Esophagus squamous epithelium (tissue), 5 donors: ENCODE data around the gene UNC5C. TPM values are rescaled to one million over a fixed set of nuclear protein-coding genes. Genes with fewer than 3 reads are reported as not detected.

Source experiments
- DNase-seq: peaks from one replicate; lab custom pipeline; 2025; lab: John Stamatoyannopoulos, UW
- H3K27ac ChIP-seq, 4 donors: fragments of 200-600 bp; sonication (generic); one replicate each; pipeline ENCODE4 v1.5.1; 2016 to 2019; ENCODE audit warnings: mild to moderate bottlenecking in 1 of 4
- H3K27me3 ChIP-seq, 4 donors: fragments of 200-600 bp; sonication (generic); 1 replicate in 3 of 4; 2 replicates in 1 of 4; pipeline versions ENCODE4 v1.5.1 to v1.6.0; 2017 to 2021; ENCODE audit warnings: antibody characterized with exemption in 1 of 4
- H3K36me3 ChIP-seq, 3 donors: fragments of 200-600 bp; sonication (generic); one replicate each; pipeline ENCODE4 v1.5.1; 2016 to 2019
- H3K4me1 ChIP-seq, 3 donors: fragments of 200-600 bp; sonication (generic); one replicate each; pipeline ENCODE4 v1.5.1; 2017 to 2019
- H3K4me3 ChIP-seq, 4 donors: fragments of 200-600 bp; sonication (generic); 1 replicate in 3 of 4; 2 replicates in 1 of 4; pipeline ENCODE4 v1.5.1; 2016 to 2019; ENCODE audit warnings: mild to moderate bottlenecking in 2 of 4, moderate library complexity in 1 of 4
- H3K9me3 ChIP-seq, 3 donors: fragments of 200-600 bp; sonication (generic); one replicate each; pipeline ENCODE4 v1.5.1; 2016 to 2019
- POLR2A ChIP-seq, 4 donors: fragments of 450-650 bp; IDR thresholded peaks; one replicate each; pipeline ENCODE4 v1.6.1; 2017; ENCODE audit warnings: antibody characterized with exemption in 4 of 4, mild to moderate bottlenecking in 4 of 4, moderate library complexity in 3 of 4
- WGBS, 2 donors: methylation state at CpG; one replicate each; pipeline ENCODE4 v1.1.5; 2018; 5-methylcytosine and 5-hydroxymethylcytosine counted together
- intact Hi-C: fragments of 100-400 bp; cut with DNase I; formaldehyde crosslinking; loops from one replicate; pipeline ENCODE4 v1.15.0; 2022
- total RNA-seq, 4 donors: library from RNA; depleted of rRNA; stranded (reverse); fragments of >200 nt; gene quantifications; one replicate each; pipeline ENCODE4 v1.1.0, GENCODE V29; 2016
- TF ChIP-seq, protein P1 (sequence below), 6 experiments: fragments of 450-650 bp in 4 of 6; fragments of 200-600 bp in 2 of 6; sonication (generic) in 2 of 6; IDR thresholded peaks; one replicate each; pipeline ENCODE4 v1.5.1; 2016 to 2019; ENCODE audit warnings: antibody characterized with exemption in 6 of 6, mild to moderate bottlenecking in 4 of 6, moderate library complexity in 4 of 6
- donor health status: DM: yes; HTN: yes; CAD: no.

Gene UNC5C
- total RNA-seq, 4 donors from 2014 or later = 0.11 to 0.95 (median 0.36) TPM

DNA sequence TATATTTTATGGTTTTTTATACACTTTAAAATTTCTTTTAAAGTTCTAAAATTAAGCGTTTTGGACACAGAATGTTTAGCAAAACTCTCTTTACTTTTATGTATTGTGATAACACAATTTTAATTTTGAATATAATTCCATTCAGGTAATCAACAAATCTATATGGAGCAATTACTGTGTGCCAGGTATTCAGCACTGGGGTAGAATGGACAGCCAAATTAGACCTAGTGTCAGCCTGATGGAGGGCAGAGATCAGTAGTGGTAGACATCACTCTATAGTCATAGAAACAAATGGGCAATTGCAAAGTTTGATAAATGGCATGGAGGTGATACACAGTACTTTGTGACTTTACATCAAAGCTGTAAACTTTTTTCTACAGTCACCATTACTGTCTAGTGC lies 41.8 kb upstream of the UNC5C start:
- H3K9me3 ChIP-seq = no peaks in the 10 kb centered on the region
- TF ChIP-seq POLR2A (IDR thresholded peaks at IDR 0.05) = no peak
- TF ChIP-seq, protein P1, sequence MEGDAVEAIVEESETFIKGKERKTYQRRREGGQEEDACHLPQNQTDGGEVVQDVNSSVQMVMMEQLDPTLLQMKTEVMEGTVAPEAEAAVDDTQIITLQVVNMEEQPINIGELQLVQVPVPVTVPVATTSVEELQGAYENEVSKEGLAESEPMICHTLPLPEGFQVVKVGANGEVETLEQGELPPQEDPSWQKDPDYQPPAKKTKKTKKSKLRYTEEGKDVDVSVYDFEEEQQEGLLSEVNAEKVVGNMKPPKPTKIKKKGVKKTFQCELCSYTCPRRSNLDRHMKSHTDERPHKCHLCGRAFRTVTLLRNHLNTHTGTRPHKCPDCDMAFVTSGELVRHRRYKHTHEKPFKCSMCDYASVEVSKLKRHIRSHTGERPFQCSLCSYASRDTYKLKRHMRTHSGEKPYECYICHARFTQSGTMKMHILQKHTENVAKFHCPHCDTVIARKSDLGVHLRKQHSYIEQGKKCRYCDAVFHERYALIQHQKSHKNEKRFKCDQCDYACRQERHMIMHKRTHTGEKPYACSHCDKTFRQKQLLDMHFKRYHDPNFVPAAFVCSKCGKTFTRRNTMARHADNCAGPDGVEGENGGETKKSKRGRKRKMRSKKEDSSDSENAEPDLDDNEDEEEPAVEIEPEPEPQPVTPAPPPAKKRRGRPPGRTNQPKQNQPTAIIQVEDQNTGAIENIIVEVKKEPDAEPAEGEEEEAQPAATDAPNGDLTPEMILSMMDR (IDR thresholded peaks at IDR 0.05) = no peak
- H3K4me1 ChIP-seq = no peaks in the 10 kb centered on the region
- H3K36me3 ChIP-seq = no peaks in the 10 kb centered on the region
- WGBS, 2 donors = 67 to 96% methylated on average over 1 of the region's 1 CpG
- no peaks in the 10 kb centered on the region for H3K27me3 ChIP-seq
- no peak overlapping the region for H3K27ac ChIP-seq
- intact Hi-C loops = no loop called here
- no peak overlapping the region for H3K4me3 ChIP-seq
- no peak for DNase-seq

DNA sequence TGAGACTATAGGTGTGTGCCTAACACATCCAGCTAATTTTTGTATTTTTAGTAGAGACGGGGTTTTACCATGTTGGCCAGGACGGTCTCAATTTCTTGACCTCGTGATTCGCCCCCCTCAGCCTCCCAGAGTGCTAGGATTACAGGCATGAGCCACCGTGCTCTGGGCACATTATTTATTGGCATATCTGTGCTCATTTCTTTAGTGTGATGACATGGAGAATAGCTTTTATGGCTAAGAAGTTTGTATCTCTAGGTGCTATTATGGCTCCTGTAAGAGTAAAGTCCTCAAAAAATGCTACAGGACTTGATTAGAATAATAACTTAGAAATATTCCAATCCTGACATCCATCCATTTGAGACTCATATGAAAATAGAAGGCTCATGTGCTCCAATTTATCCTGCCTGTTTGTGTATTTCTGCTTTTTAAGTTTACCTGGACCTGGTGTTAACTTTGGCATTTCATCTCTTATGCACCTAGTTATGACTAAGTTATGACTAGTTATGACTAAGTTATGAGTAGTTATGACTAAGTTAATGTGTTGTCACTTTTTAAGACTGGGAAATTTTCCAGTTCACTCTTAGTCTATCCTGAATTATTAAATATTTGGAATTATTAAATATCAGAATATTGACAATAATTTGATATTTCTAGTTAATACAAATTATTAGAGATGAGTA lies 36.4 kb upstream of the UNC5C start:
- WGBS, 2 donors = 45 to 57% methylated on average over 5 of the region's 5 CpGs

DNA sequence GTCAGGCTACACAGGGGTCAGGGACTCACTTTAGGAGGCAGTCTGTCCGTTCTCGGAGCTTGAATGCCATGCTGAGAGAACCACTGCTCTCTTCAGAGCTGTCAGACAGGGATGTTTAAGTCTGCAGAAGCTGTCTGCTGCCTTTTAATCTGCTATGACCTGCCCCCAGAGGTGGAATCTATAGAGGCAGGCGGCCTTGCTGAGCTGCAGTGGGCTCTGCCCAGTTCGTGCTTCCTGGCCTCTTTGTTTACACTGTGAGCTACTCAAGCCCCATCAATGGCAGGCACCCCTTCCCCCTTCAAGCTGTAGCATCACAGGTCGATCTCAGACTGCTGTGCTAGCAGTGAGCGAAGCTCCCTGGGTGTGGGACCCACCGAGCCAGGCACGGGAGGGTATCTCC lies 31.5 kb upstream of the UNC5C start:
- intact Hi-C loops = no loop called here
- Histone ChIP-seq H3K27ac (no peak overlapping the region), H3K36me3 (no peaks in the 10 kb centered on the region), H3K9me3 (peaks cover 0 to 15% (median 0%) of the 10 kb centered on the region in 3 donors), H3K4me1 (no peaks in the 10 kb centered on the region), H3K27me3 (no peaks in the 10 kb centered on the region), H3K4me3 (no peak overlapping the region)
- TF ChIP-seq, protein P1 (IDR thresholded peaks at IDR 0.05) = no peak
- TF ChIP-seq POLR2A (IDR thresholded peaks at IDR 0.05) = no peak
- WGBS, 2 donors = 27% methylated on average over 3 of the region's 8 CpGs; no CpG with 5 or more reads in 1 of the 2 donors
- no peak for DNase-seq

More for the DNA sequence above, 36.4 kb upstream of the UNC5C start:
- DNase-seq = no peak
- intact Hi-C loops = no loop called here
- no peaks in the 10 kb centered on the region for H3K9me3 ChIP-seq
- H3K4me1 ChIP-seq = no peaks in the 10 kb centered on the region
- TF ChIP-seq, protein P1 (IDR thresholded peaks at IDR 0.05) = no peak
- TF ChIP-seq POLR2A (IDR thresholded peaks at IDR 0.05) = no peak
- no peak overlapping the region for H3K27ac ChIP-seq
- H3K36me3 ChIP-seq = no peaks in the 10 kb centered on the region
- no peak overlapping the region for H3K4me3 ChIP-seq
- H3K27me3 ChIP-seq = no peaks in the 10 kb centered on the region

DNA sequence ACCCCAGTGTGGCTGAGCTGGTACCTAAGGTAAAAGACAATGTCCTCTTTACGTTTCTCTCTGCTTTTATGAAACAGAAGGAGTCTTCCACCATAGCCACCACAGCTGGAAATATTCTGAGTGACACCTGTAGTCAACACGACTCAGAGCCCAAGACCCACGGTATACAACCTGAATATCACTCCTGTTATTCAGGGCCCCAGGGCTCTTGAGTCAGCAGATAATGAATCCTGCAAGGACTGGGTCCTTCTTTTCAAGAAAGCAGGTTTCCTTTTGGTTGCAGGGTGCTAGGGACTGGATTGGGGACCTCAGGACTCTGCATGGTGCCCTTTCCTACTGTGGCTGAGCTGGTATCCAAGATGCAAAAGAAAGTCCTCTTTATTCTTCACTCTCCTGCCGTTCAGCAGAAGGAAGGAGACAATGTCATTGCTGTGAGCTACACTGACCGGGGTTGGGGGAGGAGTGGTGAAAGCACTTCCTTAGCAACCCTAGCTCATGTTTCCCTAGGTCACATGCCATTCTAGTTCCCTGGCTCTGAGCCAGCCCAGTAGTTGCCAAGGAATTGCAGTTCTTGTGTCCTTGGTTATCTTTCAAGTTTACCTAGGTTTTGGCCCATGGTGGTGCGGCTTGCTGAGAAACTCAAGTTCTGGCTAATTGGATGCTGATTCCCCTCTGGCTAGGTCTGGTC lies 23.7 kb upstream of the UNC5C start:
- intact Hi-C loops = no loop called here
- DNase-seq = no peak
- WGBS, 2 donors = 22 to 41% methylated on average over 3 to 5 of the region's 6 CpGs
- H3K36me3 ChIP-seq = no peaks in the 10 kb centered on the region
- H3K4me1 ChIP-seq = no peaks in the 10 kb centered on the region
- TF ChIP-seq POLR2A (IDR thresholded peaks at IDR 0.05) = no peak
- TF ChIP-seq, protein P1 (IDR thresholded peaks at IDR 0.05) = no peak
- H3K27me3 ChIP-seq = no peaks in the 10 kb centered on the region
- H3K27ac ChIP-seq = no peak overlapping the region
- H3K4me3 ChIP-seq = no peak overlapping the region
- H3K9me3 ChIP-seq = peaks cover 0 to 26% (median 0%) of the 10 kb centered on the region in 3 donors

DNA sequence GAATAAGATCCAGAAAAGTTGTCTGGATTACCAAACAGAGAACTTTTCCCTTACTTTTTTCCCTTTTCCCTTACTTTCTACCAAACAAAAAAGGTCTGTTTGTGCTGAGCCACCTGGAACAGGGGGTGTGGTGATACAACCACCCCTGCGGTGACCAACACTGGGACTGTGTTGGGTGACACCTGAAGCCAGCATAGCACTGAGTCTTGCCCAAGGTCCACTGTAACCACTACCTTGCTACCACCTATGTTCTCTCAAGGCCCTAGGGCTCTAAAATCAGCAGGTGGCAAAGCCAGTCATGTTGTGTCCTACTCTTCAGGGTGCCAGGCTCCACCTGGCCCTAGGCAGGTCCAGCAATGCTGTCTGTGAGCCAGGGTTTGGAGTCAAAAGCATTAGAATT lies 22.8 kb upstream of the UNC5C start:
- TF ChIP-seq POLR2A (IDR thresholded peaks at IDR 0.05) = no peak
- TF ChIP-seq, protein P1 (IDR thresholded peaks at IDR 0.05) = no peak
- Histone ChIP-seq H3K9me3 (peaks cover 0 to 25% (median 0%) of the 10 kb centered on the region in 3 donors), H3K4me3 (no peak overlapping the region), H3K36me3 (no peaks in the 10 kb centered on the region), H3K27me3 (no peaks in the 10 kb centered on the region), H3K4me1 (no peaks in the 10 kb centered on the region), H3K27ac (no peak overlapping the region)
- DNase-seq = no peak
- WGBS, 2 donors = 73 to 100% methylated on average over 1 of the region's 1 CpG
- intact Hi-C loops = no loop called here
